ENCODE data around the gene PTPRK.

- TF ChIP-seq PATZ1 (CRISPR knock-in tag; IDR thresholded peaks at IDR 0.05; ENCODE audit: borderline replicate concordance) = no peak
- TF ChIP-seq ZFP3 (CRISPR knock-in tag; IDR thresholded peaks at IDR 0.05) = no peak
- TF ChIP-seq TOX (CRISPR knock-in tag; IDR thresholded peaks at IDR 0.05; ENCODE audit: borderline replicate concordance) = no peak
- TF ChIP-seq BACH2 (CRISPR knock-in tag; IDR thresholded peaks at IDR 0.05; ENCODE audit: borderline replicate concordance) = no peak
- TF ChIP-seq ZNF8 (CRISPR knock-in tag; IDR thresholded peaks at IDR 0.05) = no peak
- no peak for TF ChIP-seq ISL1 (CRISPR knock-in tag; IDR thresholded peaks at IDR 0.05)
- TF ChIP-seq ARNTL (CRISPR knock-in tag; IDR thresholded peaks at IDR 0.05; ENCODE audit: borderline replicate concordance, low read depth) = no peak
- TF ChIP-seq SNAI2 (CRISPR knock-in tag; IDR thresholded peaks at IDR 0.05) = no peak
Measured at GRCh38 chr6:128422871-128423270, 97.5 kb downstream of the PTPRK start.

Data from SK-N-SH treated with all-trans-retinoic acid at 6 μM for 48 hours (cell line).